LoVo (cell line): Measurements from ENCODE around the gene MAGEL2.
"Not testable (repeated sequence)": the region's sequence is repeated elsewhere in the genome, so short reads cannot be mapped to it uniquely, and the experiment has no call there.

Experiments used
- DNase-seq: peaks from one replicate; pipeline ENCODE4 v3.0.0-alpha.2; 2016; ENCODE audit warnings: low spot score

MAGEL2 gene

DNA sequence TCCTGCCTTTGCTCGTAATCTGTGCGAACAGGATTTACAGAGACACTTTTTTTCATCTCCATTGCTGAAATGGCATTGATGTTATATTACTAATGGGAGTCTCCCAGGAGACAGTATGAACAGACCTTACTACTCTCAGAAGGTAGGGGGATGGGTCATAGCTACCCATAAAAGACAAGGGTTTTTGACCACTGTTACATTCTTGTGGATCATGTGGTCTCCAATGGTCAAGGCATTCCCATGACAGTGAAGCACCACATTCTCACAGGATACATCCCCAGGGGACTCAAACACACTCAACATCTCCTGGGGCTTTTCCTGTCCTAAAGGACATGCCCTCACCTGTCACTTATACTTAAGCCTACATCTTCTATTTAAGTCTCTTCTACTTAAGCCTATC lies 41.4 kb downstream of the MAGEL2 start:
- DNase-seq = no peak

- no peak for DNase-seq
Measured at GRCh38 chr15:23602124-23602523, 45.5 kb downstream of the MAGEL2 start.

DNA sequence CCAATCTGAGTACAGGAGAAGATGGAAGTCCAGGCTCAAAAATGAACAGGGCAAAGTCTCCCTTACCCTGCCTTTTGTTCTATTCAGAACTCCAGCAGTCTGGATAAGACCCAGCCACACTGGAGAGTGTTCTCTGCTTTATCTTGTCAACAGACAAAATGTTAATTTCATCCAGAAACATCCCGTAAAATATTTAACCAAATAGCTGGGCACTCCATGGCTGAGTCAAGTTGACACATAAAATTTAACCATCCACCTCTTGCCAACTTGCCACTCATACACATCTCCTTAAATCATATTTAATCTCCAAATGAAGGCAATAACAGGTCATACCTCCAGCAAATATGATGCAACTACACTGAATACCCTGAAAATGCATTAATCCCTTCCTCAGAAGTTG lies 48.6 kb downstream of the MAGEL2 start:
- no peak for DNase-seq

GRCh38 chr15:23597278-23597677 lies 50.4 kb downstream of the MAGEL2 start:
- DNase-seq = not testable (repeated sequence)

- DNase-seq = no peak
Measured at GRCh38 chr15:23596736-23597135, 50.9 kb downstream of the MAGEL2 start.

- DNase-seq = no peak
Measured at GRCh38 chr15:23595368-23595767, 52.3 kb downstream of the MAGEL2 start.

DNA sequence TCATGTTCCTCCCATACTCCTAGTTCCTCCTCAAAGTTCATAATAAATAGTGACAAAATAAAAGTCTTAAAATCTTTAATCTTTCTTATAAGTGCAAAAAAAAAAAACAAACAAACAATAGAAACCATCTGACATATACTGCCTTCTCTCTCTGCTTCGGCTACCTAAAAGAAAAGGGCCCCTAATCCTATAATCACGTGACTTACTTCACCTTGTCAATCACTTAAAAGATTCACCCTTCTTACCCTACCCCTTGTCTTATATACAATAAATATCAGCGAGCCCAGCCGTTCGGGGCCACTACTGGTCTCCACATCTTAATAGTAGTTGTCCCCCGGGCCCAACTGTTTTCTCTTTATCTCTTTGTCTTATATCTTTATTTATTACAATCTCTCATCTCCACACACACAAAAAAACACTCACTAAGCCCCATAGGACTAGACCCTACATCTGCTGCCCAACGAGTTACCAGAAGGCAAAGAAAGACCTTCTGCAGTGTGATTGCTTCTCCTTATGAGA lies 53.4 kb downstream of the MAGEL2 start:
- no peak for DNase-seq
